ENCODE measurements around the gene RNF10.
"Not testable (repeated sequence)": the region's sequence is repeated elsewhere in the genome, so short reads cannot be mapped to it uniquely, and the experiment has no call there.

RNF10 gene

GRCh38 chr12:120581998-120582397, 47.8 kb downstream of the RNF10 start:
- no peak for DNase-seq

GRCh38 chr12:120583478-120584030, 49.4 kb downstream of the RNF10 start:
- DNase-seq, result peak; percentile 20

GRCh38 chr12:120584343-120585149, 50.4 kb downstream of the RNF10 start:
- peak; percentile 45 for DNase-seq

- no peak for DNase-seq
Observed at GRCh38 chr12:120586206-120586605, 52.0 kb downstream of the RNF10 start.

GRCh38 chr12:120586860-120587259, 52.7 kb downstream of the RNF10 start:
- DNase-seq, result no peak

GRCh38 chr12:120588371-120588770, 54.2 kb downstream of the RNF10 start:
- no peak for DNase-seq

GRCh38 chr12:120588948-120589930, 55.1 kb downstream of the RNF10 start:
- DNase-seq, result no peak

GRCh38 chr12:120590741-120591407, 56.7 kb downstream of the RNF10 start:
- no peak for DNase-seq

- no peak for DNase-seq
Observed at GRCh38 chr12:120592121-120593049, 58.2 kb downstream of the RNF10 start.

- no peak for DNase-seq
Observed at GRCh38 chr12:120596901-120597300, 62.7 kb downstream of the RNF10 start.

GRCh38 chr12:120597861-120598260, 63.7 kb downstream of the RNF10 start:
- DNase-seq, result no peak

GRCh38 chr12:120598674-120599463, 64.7 kb downstream of the RNF10 start:
- no peak for DNase-seq

GRCh38 chr12:120599672-120600552, 65.8 kb downstream of the RNF10 start:
- no peak for DNase-seq

GRCh38 chr12:120602416-120602815, 68.3 kb downstream of the RNF10 start:
- not testable (repeated sequence) for DNase-seq

GRCh38 chr12:120610560-120610959, 76.4 kb downstream of the RNF10 start:
- DNase-seq, result no peak

- DNase-seq, result not testable (repeated sequence)
Observed at GRCh38 chr12:120611534-120611933, 77.4 kb downstream of the RNF10 start.

GRCh38 chr12:120614848-120615247, 80.7 kb downstream of the RNF10 start:
- no peak for DNase-seq

- DNase-seq, result not testable (repeated sequence)
Observed at GRCh38 chr12:120617193-120617592, 83.0 kb downstream of the RNF10 start.

GRCh38 chr12:120617767-120618166, 83.6 kb downstream of the RNF10 start:
- not testable (repeated sequence) for DNase-seq
